ENCODE measurements around the gene PVALB.

GRCh38 chr22:36753120-36753802 is 63.6 kb downstream of the PVALB start:
- no peak for TF ChIP-seq POLR2A (IDR thresholded peaks at IDR 0.05)
- no peak for TF ChIP-seq CTCF (IDR thresholded peaks at IDR 0.05)

Data from testis (tissue), 2 donors.